Islet precursor cell (in vitro differentiated cells): ENCODE data around the gene CD8A.
A peak's percentile ranks its signal among the peaks of the same experiment; 100 is the strongest.

Experiments used
- DNase-seq: peaks from one replicate; pipeline ENCODE4 v3.0.0-alpha.2; 2018

CD8A gene

GRCh38 chr2:86808315-86809161 is 17.8 kb upstream of the CD8A start:
- DNase-seq = peak; percentile 97

DNA sequence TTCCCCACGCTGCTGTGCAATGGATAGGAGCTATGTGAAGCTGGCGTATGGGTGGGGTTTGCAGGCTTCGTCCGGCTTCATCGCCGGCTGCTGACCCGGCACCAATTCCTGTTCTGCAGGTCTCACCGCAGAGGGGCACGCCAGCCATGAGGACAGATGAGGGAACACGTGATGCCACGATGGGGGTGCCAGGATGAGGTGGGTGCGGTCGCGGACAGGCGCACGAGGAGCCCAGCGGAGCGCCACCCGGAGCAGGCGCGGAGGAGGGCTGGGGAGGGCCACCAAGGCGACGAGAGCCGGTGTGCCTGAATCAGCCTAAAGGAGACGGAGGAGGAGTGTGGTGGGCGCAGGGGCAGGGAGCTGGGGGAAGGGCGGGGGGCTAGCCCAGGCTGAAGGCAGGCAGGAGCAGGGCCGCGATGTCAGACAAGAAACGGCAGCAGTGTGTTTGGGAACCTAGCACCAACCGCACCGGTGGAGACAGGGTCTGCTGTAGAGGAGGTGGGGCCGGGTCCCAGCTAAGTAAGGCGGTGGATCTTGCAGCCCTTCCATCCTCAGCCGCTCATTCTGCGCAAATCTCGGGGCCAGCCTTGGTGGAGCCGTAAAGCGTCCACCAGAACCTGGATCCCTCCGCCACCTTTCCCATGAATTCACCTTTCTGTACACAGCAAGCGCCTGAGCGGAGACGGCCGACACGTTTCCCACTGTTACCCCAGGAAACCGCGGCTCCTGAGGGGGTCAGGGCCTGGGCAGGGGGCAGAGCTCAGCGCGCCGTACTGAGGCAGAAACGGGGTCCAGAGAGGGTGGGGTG is 17.0 kb upstream of the CD8A start:
- DNase-seq = peak; percentile 83

DNA sequence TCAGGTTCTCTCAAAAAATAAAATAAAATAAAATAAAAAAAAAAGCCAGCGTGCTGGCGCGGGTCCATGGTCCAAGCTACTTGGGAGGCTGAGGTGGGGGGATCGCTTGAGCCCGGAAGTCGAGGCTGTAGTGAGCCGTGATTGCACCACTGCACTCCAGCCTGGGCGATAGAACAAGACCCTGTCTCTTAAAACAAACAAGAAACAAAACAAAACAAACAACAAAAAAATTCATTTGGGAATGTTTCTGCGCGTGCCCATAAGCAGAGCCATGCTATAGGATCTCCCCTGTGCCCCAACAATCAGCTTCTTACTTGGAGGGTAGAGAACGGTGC is 16.4 kb upstream of the CD8A start:
- DNase-seq = no peak

DNA sequence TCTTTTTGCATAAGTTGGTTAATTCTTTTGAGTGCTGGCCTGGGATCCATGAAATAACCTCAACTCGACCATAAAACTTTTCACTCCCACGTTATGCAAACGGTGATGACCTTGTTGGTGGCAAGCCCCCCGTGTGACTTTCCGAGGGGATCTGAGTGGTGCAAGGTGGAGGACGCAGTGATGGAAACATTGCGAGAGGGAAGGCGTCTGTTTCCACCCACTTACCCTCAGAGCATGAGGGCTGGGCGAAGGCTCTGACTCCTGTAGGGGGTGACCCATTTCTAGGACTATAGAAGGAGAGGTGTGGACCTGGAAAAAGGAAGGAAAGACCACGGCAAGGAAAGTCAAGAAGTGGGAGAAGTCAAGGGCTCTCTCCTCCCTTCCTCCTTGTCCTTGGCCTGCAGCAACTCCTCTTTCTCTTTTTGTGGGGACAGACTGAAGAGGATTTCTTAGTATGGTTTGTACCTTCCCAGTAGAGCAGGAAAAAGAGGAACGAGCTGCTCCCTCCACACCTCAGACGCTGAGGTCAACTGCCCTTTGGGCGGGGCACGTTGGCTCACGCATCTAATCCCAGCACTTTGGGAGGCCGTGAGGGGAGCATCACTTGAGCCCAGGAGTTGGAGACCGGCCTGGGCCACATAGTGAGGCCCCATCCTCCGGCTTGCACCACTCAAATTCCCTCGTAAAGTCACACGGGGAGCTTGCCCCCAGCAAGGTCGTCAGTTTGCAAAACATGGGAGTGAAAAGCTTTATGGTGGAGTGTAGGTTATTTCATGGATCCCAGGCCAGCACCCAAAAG is 15.5 kb upstream of the CD8A start:
- no peak for DNase-seq

- DNase-seq = no peak
Measured at GRCh38 chr2:86800856-86801567, 10.3 kb upstream of the CD8A start.

- DNase-seq = no peak
Measured at GRCh38 chr2:86794861-86795260, 4.1 kb upstream of the CD8A start.

- no peak for DNase-seq
Measured at GRCh38 chr2:86793752-86794151, 3.0 kb upstream of the CD8A start.

GRCh38 chr2:86791573-86791972 is 860 bp upstream of the CD8A start:
- no peak for DNase-seq

- DNase-seq = no peak
Measured at GRCh38 chr2:86790134-86790675, 508 bp downstream of the CD8A start.

DNA sequence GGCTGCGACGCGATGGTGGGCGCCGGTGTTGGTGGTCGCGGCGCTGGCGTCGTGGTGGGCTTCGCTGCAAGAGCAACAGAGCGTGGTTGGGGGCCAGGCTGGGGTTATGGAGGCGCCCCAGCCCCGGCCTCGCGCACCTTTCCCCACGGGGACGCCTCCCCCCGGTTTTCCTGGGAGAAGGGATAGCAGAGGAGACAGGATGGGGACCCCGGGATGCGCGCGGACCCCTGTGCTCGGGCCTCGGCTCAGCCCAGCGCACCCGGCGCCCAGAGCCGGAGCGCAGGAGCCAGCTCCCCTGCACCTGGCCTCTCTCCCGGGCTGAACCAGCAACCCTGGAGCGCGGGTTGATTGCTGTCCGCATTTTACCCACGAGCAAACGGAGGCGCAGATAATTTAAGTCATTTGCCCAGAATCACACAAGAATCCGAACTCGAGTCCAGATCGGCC is 1.0 kb downstream of the CD8A start:
- no peak for DNase-seq

- no peak for DNase-seq
Measured at GRCh38 chr2:86788881-86789686, 1.6 kb downstream of the CD8A start.

DNA sequence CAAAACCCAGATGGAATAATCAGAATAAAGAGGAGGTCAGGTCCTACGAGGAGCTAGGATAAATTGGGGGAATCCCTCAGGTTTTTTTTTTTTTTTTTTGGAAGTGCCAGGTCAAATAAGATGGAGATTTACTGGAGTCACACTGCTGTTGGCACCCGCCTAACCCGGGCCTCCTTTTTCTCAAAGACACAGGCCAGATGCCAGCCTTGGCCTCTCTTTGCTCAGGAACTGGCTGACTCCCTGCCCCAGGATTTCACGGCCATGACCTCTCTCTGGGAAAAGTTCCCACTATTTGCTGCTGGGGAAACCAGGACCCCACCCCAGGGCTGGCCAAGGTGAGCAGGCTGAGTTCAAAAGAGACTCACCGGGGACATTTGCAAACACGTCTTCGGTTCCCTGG is 2.5 kb downstream of the CD8A start:
- no peak for DNase-seq

GRCh38 chr2:86787736-86788135 is 3.0 kb downstream of the CD8A start:
- DNase-seq = no peak

- no peak for DNase-seq
Measured at GRCh38 chr2:86786001-86786536, 4.6 kb downstream of the CD8A start.

DNA sequence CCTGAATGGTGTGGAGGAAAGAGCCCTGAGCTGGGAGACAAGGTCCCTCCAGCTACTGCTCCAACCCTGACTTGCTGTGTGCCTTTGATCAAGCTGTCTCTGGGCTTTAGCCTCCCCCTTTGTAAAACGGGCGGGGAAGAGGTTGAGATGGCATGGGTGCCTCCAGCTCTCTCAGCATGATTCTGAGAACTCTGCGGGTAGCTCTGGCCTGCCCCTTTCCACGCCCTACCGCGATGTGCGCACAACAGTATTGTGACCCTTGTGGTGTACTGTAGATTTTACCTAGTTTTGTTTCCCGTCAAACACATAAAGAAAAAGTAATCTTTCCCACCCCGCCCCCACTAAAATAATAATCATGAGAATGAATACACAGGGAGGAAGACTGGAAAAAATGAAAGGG is 5.3 kb downstream of the CD8A start:
- no peak for DNase-seq

GRCh38 chr2:86783615-86784339 is 6.9 kb downstream of the CD8A start:
- DNase-seq = no peak

- DNase-seq = no peak
Measured at GRCh38 chr2:86782748-86783147, 8.0 kb downstream of the CD8A start.

- DNase-seq = no peak
Measured at GRCh38 chr2:86781363-86781762, 9.3 kb downstream of the CD8A start.

- DNase-seq = no peak
Measured at GRCh38 chr2:86779971-86780370, 10.7 kb downstream of the CD8A start.

DNA sequence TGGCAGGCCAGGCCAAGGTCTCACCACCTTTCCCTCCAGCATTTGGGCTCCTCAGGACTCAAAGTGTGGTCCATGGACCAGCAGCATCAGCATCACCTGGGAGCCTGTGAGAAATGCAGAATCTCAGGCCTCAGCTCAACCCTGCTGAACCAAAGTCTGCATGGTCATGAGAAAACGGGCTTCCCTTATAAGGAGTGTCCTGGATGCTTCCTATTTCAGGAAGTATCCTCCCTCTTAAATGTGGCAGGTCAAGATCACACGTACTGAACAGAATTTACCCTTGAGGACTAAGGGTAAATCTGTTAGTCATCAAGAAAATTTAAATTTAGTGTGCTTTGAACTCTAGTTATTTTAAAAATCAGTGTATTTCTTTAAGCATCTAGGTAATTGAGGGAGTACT is 11.8 kb downstream of the CD8A start:
- no peak for DNase-seq

DNA sequence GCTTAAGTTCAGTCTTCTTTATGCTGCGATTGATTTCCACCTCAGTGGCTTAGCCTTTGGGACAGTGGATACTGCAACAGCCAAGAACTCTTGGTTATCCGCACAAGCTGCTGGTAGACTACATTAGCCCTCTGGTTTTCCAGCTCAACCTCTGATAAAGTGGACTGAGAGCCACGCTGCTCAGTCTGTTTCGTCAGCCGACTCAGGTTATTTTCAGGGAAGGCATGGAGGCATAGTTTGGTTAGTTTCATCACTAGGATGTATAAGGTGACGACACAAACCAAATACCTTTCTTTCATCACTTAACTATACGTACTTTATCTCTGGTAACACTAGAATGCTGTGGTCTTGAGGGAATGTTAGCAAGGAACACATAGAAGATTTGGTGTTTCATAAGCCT is 14.2 kb downstream of the CD8A start:
- no peak for DNase-seq
